HG03135 (cell line): ENCODE results near the gene CTCFL.
A peak's percentile ranks its signal among the peaks of the same experiment; 100 is the strongest.
"Not testable (repeated sequence)": the region's sequence is repeated elsewhere in the genome, so short reads cannot be mapped to it uniquely, and the experiment has no call there.

Experiments used
- ATAC-seq: cut with Tn5 transposase; IDR thresholded peaks from one replicate; pipeline ENCODE4 v1.9.1; 2021; ENCODE audit warnings: mild to moderate bottlenecking, moderate library complexity; ENCODE audit not compliant: unreplicated experiment

CTCFL gene

DNA sequence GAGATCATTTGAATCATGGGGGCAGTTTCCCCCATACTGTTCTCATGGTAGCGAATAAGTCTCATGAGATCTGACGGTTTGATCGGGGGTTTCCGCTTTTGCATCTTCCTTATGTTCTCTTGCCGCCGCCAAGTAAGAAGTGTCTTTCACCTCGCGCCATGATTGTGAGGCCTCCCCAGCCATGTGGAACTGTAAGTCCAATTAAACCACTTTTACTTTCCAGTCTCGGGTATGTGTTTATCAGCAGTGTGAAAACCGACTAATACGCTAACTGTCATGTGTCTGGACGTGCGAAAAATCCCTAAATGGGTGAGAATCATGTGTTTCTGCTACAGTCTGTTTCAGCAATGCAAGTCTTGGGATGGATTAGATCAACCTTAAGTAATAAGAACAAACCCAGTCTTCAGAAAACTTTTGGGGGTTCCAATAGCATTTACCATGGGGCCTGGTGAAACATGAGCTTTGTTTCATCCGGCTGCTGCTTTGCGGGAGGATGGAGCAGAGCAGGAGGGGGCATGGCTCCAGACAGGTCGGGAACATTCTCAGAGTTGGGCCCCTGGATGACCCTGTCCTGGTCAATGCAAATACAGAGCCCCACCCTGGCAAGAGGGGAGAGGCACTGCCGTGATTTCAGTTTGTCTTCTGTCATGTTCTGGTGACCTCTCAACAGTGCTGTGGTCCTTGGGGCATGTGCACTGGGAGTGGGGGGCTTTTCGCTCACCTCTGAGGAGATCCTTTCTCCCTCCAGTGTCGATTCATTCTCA lies 41.5 kb downstream of the CTCFL start:
- no peak for ATAC-seq

DNA sequence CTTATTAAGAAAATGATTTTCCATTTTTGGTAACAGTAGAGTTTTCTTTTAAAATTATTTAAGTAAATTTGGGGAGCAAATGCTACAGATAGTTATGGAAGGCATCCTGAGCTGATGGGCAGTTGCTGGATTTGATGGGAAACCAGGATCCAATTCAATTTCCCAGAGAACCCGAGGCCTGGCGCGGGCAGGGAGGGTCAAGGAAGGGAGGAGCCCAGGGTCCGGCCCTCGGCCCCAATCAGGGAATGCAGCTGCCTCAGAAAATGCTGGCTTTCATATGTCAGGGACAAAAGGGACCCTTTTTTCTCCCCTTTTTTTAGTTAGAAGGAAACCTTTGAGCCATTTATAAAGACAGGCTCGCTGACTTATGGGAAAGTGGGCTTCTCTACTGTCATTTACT lies 42.1 kb downstream of the CTCFL start:
- no peak for ATAC-seq

DNA sequence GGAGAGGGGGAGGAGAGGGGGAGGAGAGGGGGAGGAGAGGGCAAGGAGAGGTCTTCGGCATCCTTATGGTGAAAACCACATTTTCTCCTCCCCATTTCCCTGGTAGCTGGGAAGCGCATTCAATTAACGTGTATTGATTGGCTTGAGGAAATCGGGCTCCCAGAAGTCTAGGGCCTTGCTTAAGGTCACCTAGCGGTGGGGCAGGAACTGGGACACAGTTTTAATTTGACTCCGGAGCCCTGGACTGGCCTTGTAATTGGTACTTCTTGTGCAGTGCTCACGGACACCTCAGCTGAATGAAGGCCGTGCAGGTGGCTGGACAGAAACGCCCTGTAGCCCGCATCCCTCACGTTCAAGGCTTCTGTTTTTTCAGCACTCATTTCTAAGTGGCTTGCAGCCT lies 42.8 kb downstream of the CTCFL start:
- ATAC-seq, result no peak

DNA sequence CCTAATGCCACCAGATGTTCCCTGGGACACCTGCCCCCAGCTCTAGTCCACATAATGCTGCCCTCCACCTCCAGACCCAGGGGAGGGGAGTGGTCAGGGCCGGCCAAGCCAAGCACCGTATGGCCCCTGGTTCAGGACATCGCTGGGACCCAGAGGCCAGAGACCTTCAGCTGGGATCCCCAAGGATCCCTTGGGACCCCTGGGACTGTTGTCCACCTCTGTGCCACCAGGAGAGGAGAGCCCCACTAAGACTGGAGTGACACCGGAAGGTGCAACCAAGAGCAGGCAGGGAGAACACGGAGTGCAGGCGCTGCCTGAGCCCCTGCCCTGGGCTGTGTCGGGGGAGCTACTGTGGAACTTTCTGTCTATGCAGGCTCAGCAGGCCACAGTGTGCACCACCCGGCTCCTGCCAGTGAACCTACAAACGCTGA lies 43.6 kb downstream of the CTCFL start:
- ATAC-seq, result peak; percentile 19

- peak; percentile 62 for ATAC-seq
These were observed 44.3 kb downstream of the CTCFL start for GRCh38 chr20:57480444-57481160.

DNA sequence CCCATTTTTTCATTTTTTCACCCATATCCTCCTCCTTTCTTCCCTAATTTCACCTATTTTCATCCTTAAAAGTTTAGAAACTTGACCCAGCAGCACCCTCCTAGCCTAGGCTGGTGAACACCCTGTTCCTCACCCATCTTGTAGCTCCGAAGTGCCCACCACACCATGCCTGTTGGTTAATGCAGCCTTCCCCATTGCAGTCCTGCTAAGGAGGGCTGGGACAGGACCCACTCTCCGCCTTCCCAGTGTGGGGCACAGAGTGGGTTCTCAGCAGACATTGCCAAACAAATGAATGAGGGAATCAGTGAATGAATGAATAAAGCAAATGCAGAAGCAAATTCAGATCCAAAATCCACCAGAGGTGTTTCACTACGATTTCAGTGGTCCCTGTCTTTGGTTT lies 45.7 kb downstream of the CTCFL start:
- ATAC-seq, result no peak

GRCh38 chr20:57478176-57478575 lies 46.8 kb downstream of the CTCFL start:
- no peak for ATAC-seq

GRCh38 chr20:57476641-57477461 lies 48.1 kb downstream of the CTCFL start:
- no peak for ATAC-seq

- ATAC-seq, result peak; percentile 44
These were observed 48.8 kb downstream of the CTCFL start for GRCh38 chr20:57476084-57476526.

DNA sequence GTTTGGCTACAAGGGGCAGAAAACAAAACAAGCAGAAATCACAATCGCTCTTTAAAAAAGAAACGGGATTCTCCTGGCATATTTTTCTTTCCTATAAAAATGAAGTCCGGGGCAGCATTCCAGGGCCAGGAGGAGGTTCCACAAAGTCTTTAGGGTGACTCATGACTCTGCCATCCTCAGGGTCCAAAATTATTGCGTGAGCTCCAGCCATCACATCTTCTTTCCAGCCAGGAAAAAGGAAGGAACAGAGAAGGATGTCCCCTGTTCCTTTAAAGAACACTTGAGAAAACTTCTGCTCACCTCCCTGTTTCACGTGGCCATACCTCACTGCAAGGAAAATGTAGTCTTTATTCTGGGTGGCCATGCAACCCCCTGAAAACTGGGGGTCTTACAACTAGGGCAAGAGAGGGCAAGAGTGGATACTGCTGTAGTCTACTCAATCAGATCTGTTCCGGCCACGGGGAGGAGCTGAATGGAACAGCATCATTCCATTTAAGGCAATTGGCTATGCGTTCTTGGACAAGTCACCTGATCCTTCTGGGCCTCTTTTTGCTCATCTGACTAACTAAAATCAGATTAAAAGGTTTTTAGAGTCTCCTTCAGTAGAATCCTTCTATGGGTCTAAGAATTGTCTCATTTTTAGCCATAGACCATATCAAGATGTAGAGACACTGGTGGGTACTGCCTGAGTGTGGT lies 49.4 kb downstream of the CTCFL start:
- peak; percentile 1 for ATAC-seq

DNA sequence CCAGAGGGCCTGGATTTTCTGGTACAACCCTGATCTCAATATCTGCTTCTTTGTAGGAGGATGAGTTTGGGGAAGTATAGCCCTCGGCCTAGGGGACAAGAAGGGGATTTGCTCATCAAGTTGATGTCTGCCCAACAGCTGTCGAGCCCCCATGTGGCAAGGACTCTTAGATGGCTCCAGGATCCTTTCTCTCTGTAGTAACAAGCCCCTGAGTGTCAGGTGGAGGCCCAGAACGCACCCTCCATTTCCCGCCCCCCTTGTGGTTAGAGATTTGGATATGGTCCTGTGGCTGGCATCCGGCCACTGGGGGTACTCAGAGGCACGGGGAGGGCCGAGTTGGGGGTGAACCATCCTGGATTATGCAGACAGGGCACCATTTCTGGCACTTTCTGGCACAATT lies 50.1 kb downstream of the CTCFL start:
- ATAC-seq, result no peak

DNA sequence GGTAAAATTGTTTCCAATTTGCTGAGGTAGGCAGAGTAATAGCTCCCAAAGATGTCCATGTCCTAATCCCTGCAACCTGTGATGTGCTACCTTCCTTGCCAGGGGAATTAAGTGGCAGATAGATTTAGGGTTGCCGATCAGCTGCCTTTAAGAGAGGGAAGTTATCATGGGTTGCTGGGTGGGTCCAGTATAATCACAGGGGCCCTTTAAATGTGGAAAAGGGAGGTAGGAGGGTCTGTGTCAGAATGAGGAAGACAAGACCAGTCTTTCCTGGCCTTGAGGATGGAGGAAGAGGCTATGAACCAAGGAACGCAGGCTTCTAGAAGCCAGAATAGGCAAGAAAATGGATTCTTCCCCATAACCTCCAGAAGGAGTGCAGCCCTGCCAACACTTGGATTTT lies 50.7 kb downstream of the CTCFL start:
- no peak for ATAC-seq

GRCh38 chr20:57473246-57474048 lies 51.5 kb downstream of the CTCFL start:
- no peak for ATAC-seq

GRCh38 chr20:57472474-57472873 lies 52.5 kb downstream of the CTCFL start:
- ATAC-seq, result not testable (repeated sequence)

GRCh38 chr20:57471496-57472372 lies 53.2 kb downstream of the CTCFL start:
- ATAC-seq, result no peak

DNA sequence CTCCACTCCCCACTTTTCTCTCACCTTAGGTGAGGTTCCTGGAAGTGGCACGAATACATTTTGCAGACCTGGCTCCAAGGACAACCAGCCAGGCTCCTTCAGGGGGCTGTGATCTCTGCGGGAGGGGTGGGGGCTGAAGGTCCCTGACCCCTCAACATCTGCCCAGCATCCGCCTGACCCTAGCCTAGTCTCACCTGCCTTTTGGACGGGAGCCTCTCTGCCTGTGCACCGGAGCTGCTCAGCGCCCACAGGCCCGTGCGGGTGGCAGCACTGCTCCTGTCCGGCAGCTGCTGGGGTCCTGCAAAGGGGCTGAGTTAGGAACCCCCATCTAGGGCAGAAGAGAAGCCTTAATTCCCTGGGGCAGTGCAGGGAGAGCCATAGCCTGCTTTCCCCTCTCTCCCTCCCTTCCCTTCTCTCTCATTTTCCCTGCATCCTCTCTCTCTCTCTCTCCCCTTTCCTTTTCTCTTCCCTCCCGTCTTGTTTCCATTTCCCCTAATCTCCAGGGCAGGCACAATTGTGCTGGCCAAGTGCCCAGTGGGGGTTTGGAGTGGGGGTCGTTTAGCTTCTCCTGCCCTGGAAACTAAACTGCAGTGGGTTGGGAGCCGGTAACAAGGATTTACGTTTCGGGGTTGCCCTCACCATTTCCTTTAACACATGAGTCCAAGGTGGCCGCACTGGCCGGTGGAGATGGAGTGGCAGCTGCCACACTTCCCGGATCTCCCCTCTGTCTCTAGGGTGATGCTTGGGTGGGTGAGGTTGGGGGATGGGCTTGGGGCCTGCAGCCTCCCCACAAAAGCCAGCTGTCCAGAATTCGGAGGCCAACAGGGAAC lies 54.1 kb downstream of the CTCFL start:
- ATAC-seq, result no peak

DNA sequence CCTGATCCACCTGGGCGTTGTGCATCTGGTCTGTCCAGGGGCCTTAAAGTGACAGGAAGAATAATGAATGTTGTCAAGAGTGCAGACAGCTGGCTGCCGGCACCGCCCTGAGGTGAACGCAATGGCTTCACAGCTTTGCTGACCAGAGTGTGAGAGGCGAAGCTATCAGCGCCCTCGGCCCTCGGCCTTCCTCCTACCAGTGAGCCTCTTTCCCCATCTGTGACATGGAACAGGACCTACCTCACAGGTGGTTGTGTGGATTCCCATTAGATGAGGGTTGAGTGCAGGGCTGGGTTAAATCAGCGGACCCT lies 54.8 kb downstream of the CTCFL start:
- ATAC-seq, result no peak

DNA sequence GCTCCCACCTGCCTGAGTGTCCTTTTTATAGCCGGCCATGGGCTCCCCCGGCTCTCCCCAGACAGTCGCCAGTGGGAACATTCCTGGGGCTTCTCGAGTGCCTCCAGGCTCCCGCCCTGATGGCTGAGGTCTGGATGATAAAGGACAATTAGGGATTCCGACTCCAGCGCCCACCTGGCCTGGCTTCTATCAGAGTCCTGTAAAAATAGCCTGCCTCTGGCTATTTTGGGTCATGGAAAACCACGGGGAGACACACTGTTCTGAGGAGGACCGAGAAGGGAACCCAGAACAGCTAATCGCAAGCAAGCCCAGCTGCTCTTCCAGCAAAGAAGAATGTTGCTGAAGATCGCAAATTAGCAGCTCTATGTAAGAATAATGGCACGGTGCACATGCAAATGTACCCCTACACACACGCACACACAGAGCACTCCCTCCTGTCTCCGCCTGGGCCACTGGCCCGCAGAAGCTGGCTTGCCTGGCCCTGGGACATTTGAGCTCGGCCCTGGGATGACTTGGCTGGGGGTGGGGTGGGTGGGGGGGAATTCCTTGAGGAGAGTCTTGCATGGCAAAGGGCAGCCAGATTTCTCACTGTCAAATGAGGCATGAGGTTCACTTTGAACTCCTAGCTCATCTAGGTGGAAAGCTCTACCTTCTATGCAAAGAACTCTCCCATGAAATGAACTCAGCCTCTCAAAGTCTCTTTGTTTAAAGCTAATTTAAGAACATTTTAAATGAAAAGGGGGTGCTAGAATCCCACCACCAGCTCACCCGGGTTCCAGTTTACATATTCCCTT lies 55.3 kb downstream of the CTCFL start:
- ATAC-seq, result no peak
